Activated CD4-positive, alpha-beta T cell treated with anti-CD3 and anti-CD28 coated beads, Interleukin-2, amount 50 U/mL, for 4 hours (primary cell): ENCODE results near the gene SMNDC1.

Experiments
- DNase-seq, 2 experiments: peaks; one replicate each; pipeline ENCODE4 v3.0.0-alpha.2; 2020

The SMNDC1 gene

GRCh38 chr10:110244550-110244949 lies 60.2 kb downstream of the SMNDC1 start:
- DNase-seq: no peak

- DNase-seq: no peak
These were observed 62.2 kb downstream of the SMNDC1 start for GRCh38 chr10:110242511-110242910.

- no peak for DNase-seq
These were observed 62.9 kb downstream of the SMNDC1 start for GRCh38 chr10:110241841-110242240.

GRCh38 chr10:110241407-110241806 lies 63.3 kb downstream of the SMNDC1 start:
- DNase-seq: no peak
